Measurements from ENCODE around the gene HEPH.

Gene HEPH

DNA sequence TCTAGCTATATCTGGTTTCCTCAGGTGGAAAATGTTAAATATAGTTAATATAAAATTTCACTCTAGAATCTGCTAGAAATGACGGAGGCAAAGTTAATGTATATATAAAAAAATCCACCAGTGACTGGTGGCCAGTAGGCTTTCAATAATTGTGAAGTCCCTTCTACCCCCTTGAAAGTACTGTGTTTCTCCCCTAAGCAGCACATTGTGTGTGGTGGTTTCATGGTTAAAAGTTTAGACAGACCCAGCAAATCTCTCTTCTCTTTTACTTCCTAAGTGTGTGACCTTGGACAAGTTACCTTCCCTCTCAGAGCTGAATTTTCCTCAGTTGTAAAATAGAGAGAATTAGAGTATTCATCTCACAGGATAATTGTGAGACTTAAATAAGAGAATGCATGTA is 600 bp upstream of the HEPH start:
- no peaks in the 10 kb centered on the region for H3K9me2 ChIP-seq (replicated peaks; ENCODE audit: low read depth, low read length)
- H3K4me3 ChIP-seq (ENCODE audit: low read length, poor library complexity, severe bottlenecking), result no peak overlapping the region
- no peaks in the 10 kb centered on the region for H3K79me2 ChIP-seq (ENCODE audit: insufficient read depth, low read length)
- no peaks in the 10 kb centered on the region for H3K9me3 ChIP-seq (ENCODE audit: insufficient read depth, low read depth, low read length)
- H3K9ac ChIP-seq (ENCODE audit: low read depth, low read length, poor library complexity, severe bottlenecking), result no peak overlapping the region
- H3K4me2 ChIP-seq (ENCODE audit: low read depth, low read length, poor library complexity, severe bottlenecking), result no peak overlapping the region
- no peaks in the 10 kb centered on the region for H3K27me3 ChIP-seq (ENCODE audit: insufficient read depth, low read length, poor library complexity, severe bottlenecking)
- TF ChIP-seq, protein P1, sequence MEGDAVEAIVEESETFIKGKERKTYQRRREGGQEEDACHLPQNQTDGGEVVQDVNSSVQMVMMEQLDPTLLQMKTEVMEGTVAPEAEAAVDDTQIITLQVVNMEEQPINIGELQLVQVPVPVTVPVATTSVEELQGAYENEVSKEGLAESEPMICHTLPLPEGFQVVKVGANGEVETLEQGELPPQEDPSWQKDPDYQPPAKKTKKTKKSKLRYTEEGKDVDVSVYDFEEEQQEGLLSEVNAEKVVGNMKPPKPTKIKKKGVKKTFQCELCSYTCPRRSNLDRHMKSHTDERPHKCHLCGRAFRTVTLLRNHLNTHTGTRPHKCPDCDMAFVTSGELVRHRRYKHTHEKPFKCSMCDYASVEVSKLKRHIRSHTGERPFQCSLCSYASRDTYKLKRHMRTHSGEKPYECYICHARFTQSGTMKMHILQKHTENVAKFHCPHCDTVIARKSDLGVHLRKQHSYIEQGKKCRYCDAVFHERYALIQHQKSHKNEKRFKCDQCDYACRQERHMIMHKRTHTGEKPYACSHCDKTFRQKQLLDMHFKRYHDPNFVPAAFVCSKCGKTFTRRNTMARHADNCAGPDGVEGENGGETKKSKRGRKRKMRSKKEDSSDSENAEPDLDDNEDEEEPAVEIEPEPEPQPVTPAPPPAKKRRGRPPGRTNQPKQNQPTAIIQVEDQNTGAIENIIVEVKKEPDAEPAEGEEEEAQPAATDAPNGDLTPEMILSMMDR (conservative IDR thresholded peaks at IDR 0.05; ENCODE audit: low read length), result no peak
- TF ChIP-seq EZH2phosphoT487 (IDR thresholded peaks at IDR 0.05; ENCODE audit: borderline replicate concordance), result no peak
- H3K36me3 ChIP-seq (ENCODE audit: insufficient read depth, low read length), result no peaks in the 10 kb centered on the region
- H4K20me1 ChIP-seq (ENCODE audit: insufficient read depth, low read length, poor library complexity, severe bottlenecking), result no peaks in the 10 kb centered on the region
- no peaks in the 10 kb centered on the region for H3F3A ChIP-seq (ENCODE audit: low read depth)
- no peaks in the 10 kb centered on the region for H3K4me1 ChIP-seq (ENCODE audit: insufficient read depth, low read length, poor library complexity, severe bottlenecking)
- H2AFZ ChIP-seq (ENCODE audit: low read length), result no peak overlapping the region

DNA sequence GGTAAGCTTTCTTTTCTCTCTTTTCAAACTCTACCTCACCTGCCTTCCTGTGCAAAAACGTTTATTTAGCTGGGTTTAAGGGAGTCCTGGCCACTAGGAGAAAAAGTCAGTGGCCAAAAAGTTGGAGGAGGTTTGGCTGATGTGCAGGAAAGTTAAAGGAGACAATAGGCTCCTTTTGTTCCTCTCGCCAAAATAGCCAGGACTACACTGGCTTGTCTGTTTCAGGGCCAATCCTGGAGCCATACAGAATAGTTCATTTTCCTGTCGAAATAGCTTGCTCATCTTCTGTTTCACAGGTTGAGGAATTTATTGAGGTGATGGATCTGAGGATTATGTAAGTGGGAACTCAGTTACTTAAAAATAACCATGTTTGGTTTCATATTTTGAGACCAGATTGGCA is 423 bp downstream of the HEPH start:
- no peaks in the 10 kb centered on the region for H3K79me2 ChIP-seq (ENCODE audit: insufficient read depth, low read length)
- no peaks in the 10 kb centered on the region for H3K4me1 ChIP-seq (ENCODE audit: insufficient read depth, low read length, poor library complexity, severe bottlenecking)
- H3K9ac ChIP-seq (ENCODE audit: low read depth, low read length, poor library complexity, severe bottlenecking), result no peak overlapping the region
- no peaks in the 10 kb centered on the region for H3K27me3 ChIP-seq (ENCODE audit: insufficient read depth, low read length, poor library complexity, severe bottlenecking)
- TF ChIP-seq, protein P1 (conservative IDR thresholded peaks at IDR 0.05; ENCODE audit: low read length), result no peak
- TF ChIP-seq EZH2phosphoT487 (IDR thresholded peaks at IDR 0.05; ENCODE audit: borderline replicate concordance), result no peak
- H3F3A ChIP-seq (ENCODE audit: low read depth), result no peaks in the 10 kb centered on the region
- no peaks in the 10 kb centered on the region for H3K9me2 ChIP-seq (replicated peaks; ENCODE audit: low read depth, low read length)
- no peaks in the 10 kb centered on the region for H3K9me3 ChIP-seq (ENCODE audit: insufficient read depth, low read depth, low read length)
- no peak overlapping the region for H3K4me3 ChIP-seq (ENCODE audit: low read length, poor library complexity, severe bottlenecking)
- H3K36me3 ChIP-seq (ENCODE audit: insufficient read depth, low read length), result no peaks in the 10 kb centered on the region
- H2AFZ ChIP-seq (ENCODE audit: low read length), result no peak overlapping the region
- H3K4me2 ChIP-seq (ENCODE audit: low read depth, low read length, poor library complexity, severe bottlenecking), result no peak overlapping the region
- no peaks in the 10 kb centered on the region for H4K20me1 ChIP-seq (ENCODE audit: insufficient read depth, low read length, poor library complexity, severe bottlenecking)

DNA sequence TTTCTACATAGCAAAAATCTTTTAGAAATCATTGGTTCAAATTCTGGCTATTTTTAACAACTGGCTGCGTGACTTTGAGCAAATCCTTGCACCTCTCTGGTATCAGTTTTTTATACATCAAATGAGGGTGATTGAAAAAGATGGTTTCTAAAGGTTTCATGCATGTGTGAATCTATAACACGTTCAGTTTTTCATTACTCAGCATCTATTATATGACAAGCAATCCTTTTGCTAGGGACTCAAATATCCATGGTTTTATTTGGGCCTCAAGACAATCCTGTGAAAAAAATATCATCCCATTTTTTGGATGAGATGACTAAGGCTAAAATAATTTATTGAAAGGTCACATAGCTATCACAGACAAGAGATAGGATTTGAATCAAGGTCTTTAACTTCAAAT is 884 bp downstream of the HEPH start:
- Histone ChIP-seq H3K27me3 (ENCODE audit: insufficient read depth, low read length, poor library complexity, severe bottlenecking) (no peaks in the 10 kb centered on the region), H3K9me2 (replicated peaks; ENCODE audit: low read depth, low read length) (no peaks in the 10 kb centered on the region), H3K4me2 (ENCODE audit: low read depth, low read length, poor library complexity, severe bottlenecking) (no peak overlapping the region), H3K9me3 (ENCODE audit: insufficient read depth, low read depth, low read length) (no peaks in the 10 kb centered on the region), H3K79me2 (ENCODE audit: insufficient read depth, low read length) (no peaks in the 10 kb centered on the region), H3F3A (ENCODE audit: low read depth) (no peaks in the 10 kb centered on the region), H4K20me1 (ENCODE audit: insufficient read depth, low read length, poor library complexity, severe bottlenecking) (no peaks in the 10 kb centered on the region), H2AFZ (ENCODE audit: low read length) (no peak overlapping the region), H3K4me3 (ENCODE audit: low read length, poor library complexity, severe bottlenecking) (no peak overlapping the region), H3K4me1 (ENCODE audit: insufficient read depth, low read length, poor library complexity, severe bottlenecking) (no peaks in the 10 kb centered on the region), H3K9ac (ENCODE audit: low read depth, low read length, poor library complexity, severe bottlenecking) (no peak overlapping the region), H3K36me3 (ENCODE audit: insufficient read depth, low read length) (no peaks in the 10 kb centered on the region)
- TF ChIP-seq, protein P1 (conservative IDR thresholded peaks at IDR 0.05; ENCODE audit: low read length), result no peak
- no peak for TF ChIP-seq EZH2phosphoT487 (IDR thresholded peaks at IDR 0.05; ENCODE audit: borderline replicate concordance)

Measured in Loucy (cell line).